Esophagus squamous epithelium (tissue), 4 donors: ENCODE data around the gene TMEM184C.

Experiments
- CTCF ChIP-seq, 6 experiments: fragments of 450-650 bp in 4 of 6; fragments of 200-600 bp in 2 of 6; sonication (generic) in 2 of 6; IDR thresholded peaks; one replicate each; pipeline ENCODE4 v1.5.1; 2016 to 2019; ENCODE audit warnings: antibody characterized with exemption in 6 of 6, mild to moderate bottlenecking in 4 of 6, moderate library complexity in 4 of 6
- POLR2A ChIP-seq, 4 donors: fragments of 450-650 bp; IDR thresholded peaks; one replicate each; pipeline ENCODE4 v1.6.1; 2017; ENCODE audit warnings: antibody characterized with exemption in 4 of 4, mild to moderate bottlenecking in 4 of 4, moderate library complexity in 3 of 4

GRCh38 chr4:147581606-147582350, 35.4 kb upstream of the TMEM184C start:
- TF ChIP-seq CTCF (IDR thresholded peaks at IDR 0.05) (no peak), POLR2A (IDR thresholded peaks at IDR 0.05) (no peak)
